ENCODE data around the gene PSMD1. TPM values are rescaled to one million over a fixed set of nuclear protein-coding genes. Genes with fewer than 3 reads are reported as not detected.
"Not testable (repeated sequence)": the region's sequence is repeated elsewhere in the genome, so short reads cannot be mapped to it uniquely, and the experiment has no call there.

Gene PSMD1
- total RNA-seq, 2 experiments from 2014 or later = 141 to 143 TPM

GRCh38 chr2:231163011-231163410 lies 106.3 kb downstream of the PSMD1 start:
- H3K4me3 Mint-ChIP-seq = no peak overlapping the region
- H3K9me3 Mint-ChIP-seq = no peaks in the 10 kb centered on the region
- no peak for DNase-seq
- H3K36me3 Mint-ChIP-seq = peaks cover 39% of the 10 kb centered on the region
- H3K27ac Mint-ChIP-seq = peak overlapping the region; percentile 9
- no peaks in the 10 kb centered on the region for H3K27me3 Mint-ChIP-seq
- H3K4me1 Mint-ChIP-seq = peaks cover 25% of the 10 kb centered on the region

GRCh38 chr2:231163414-231164095 lies 106.9 kb downstream of the PSMD1 start:
- H3K4me3 Mint-ChIP-seq = no peak overlapping the region
- no peaks in the 10 kb centered on the region for H3K9me3 Mint-ChIP-seq
- H3K27me3 Mint-ChIP-seq = no peaks in the 10 kb centered on the region
- DNase-seq = no peak
- H3K36me3 Mint-ChIP-seq = peaks cover 43% of the 10 kb centered on the region
- H3K27ac Mint-ChIP-seq = peak overlapping the region; percentile 9
- peaks cover 30% of the 10 kb centered on the region for H3K4me1 Mint-ChIP-seq

GRCh38 chr2:231167745-231168459 lies 111.2 kb downstream of the PSMD1 start:
- Mint-ChIP-seq H3K27me3 (no peaks in the 10 kb centered on the region), H3K36me3 (peaks cover 37% of the 10 kb centered on the region), H3K4me1 (peaks cover 20% of the 10 kb centered on the region), H3K4me3 (no peak overlapping the region), H3K27ac (peak overlapping the region; percentile 57), H3K9me3 (no peaks in the 10 kb centered on the region)
- DNase-seq = no peak

- H3K4me1 Mint-ChIP-seq = peaks cover 20% of the 10 kb centered on the region
- no peaks in the 10 kb centered on the region for H3K27me3 Mint-ChIP-seq
- H3K36me3 Mint-ChIP-seq = peaks cover 37% of the 10 kb centered on the region
- no peak for DNase-seq
- no peak overlapping the region for H3K4me3 Mint-ChIP-seq
- H3K27ac Mint-ChIP-seq = peak overlapping the region; percentile 57
- H3K9me3 Mint-ChIP-seq = no peaks in the 10 kb centered on the region
Observed at GRCh38 chr2:231168460-231169139, 111.9 kb downstream of the PSMD1 start.

- DNase-seq = no peak
- H3K4me3 Mint-ChIP-seq = no peak overlapping the region
- H3K27me3 Mint-ChIP-seq = no peaks in the 10 kb centered on the region
- peaks cover 20% of the 10 kb centered on the region for H3K4me1 Mint-ChIP-seq
- no peaks in the 10 kb centered on the region for H3K9me3 Mint-ChIP-seq
- H3K36me3 Mint-ChIP-seq = peaks cover 40% of the 10 kb centered on the region
- H3K27ac Mint-ChIP-seq = no peak overlapping the region
Observed at GRCh38 chr2:231169488-231169887, 112.8 kb downstream of the PSMD1 start.

- H3K36me3 Mint-ChIP-seq = peaks cover 45% of the 10 kb centered on the region
- no peaks in the 10 kb centered on the region for H3K27me3 Mint-ChIP-seq
- no peak overlapping the region for H3K27ac Mint-ChIP-seq
- H3K9me3 Mint-ChIP-seq = no peaks in the 10 kb centered on the region
- H3K4me3 Mint-ChIP-seq = no peak overlapping the region
- DNase-seq = no peak
- H3K4me1 Mint-ChIP-seq = peaks cover 20% of the 10 kb centered on the region
Observed at GRCh38 chr2:231170055-231170454, 113.4 kb downstream of the PSMD1 start.

GRCh38 chr2:231172025-231172424 lies 115.4 kb downstream of the PSMD1 start:
- H3K4me1 Mint-ChIP-seq = peaks cover 20% of the 10 kb centered on the region
- H3K36me3 Mint-ChIP-seq = peaks cover 44% of the 10 kb centered on the region
- no peaks in the 10 kb centered on the region for H3K9me3 Mint-ChIP-seq
- H3K27me3 Mint-ChIP-seq = no peaks in the 10 kb centered on the region
- no peak for DNase-seq
- no peak overlapping the region for H3K4me3 Mint-ChIP-seq
- H3K27ac Mint-ChIP-seq = no peak overlapping the region

GRCh38 chr2:231174211-231174651 lies 117.6 kb downstream of the PSMD1 start:
- Mint-ChIP-seq H3K9me3 (no peaks in the 10 kb centered on the region), H3K27me3 (no peaks in the 10 kb centered on the region), H3K27ac (no peak overlapping the region), H3K4me1 (peaks cover 8% of the 10 kb centered on the region), H3K4me3 (no peak overlapping the region), H3K36me3 (peaks cover 28% of the 10 kb centered on the region)
- DNase-seq = no peak

- Mint-ChIP-seq H3K4me3 (no peak overlapping the region), H3K36me3 (peaks cover 27% of the 10 kb centered on the region), H3K4me1 (peaks cover 15% of the 10 kb centered on the region), H3K27ac (no peak overlapping the region), H3K9me3 (no peaks in the 10 kb centered on the region), H3K27me3 (no peaks in the 10 kb centered on the region)
- DNase-seq = no peak
Observed at GRCh38 chr2:231176066-231176465, 119.4 kb downstream of the PSMD1 start.

GRCh38 chr2:231177156-231178025 lies 120.7 kb downstream of the PSMD1 start:
- Mint-ChIP-seq H3K9me3 (no peaks in the 10 kb centered on the region), H3K4me3 (no peak overlapping the region), H3K4me1 (peaks cover 15% of the 10 kb centered on the region), H3K36me3 (peaks cover 24% of the 10 kb centered on the region), H3K27ac (peak overlapping the region; percentile 61), H3K27me3 (no peaks in the 10 kb centered on the region)
- DNase-seq = no peak

GRCh38 chr2:231178805-231179204 lies 122.1 kb downstream of the PSMD1 start:
- H3K4me3 Mint-ChIP-seq, DNase-seq: not testable (repeated sequence)
- H3K4me1 Mint-ChIP-seq = peaks cover 15% of the 10 kb centered on the region

GRCh38 chr2:231181860-231182512 lies 125.3 kb downstream of the PSMD1 start:
- Mint-ChIP-seq H3K27me3 (no peaks in the 10 kb centered on the region), H3K9me3 (no peaks in the 10 kb centered on the region), H3K4me1 (peaks cover 13% of the 10 kb centered on the region)

More at GRCh38 chr2:231178805-231179204, 122.1 kb downstream of the PSMD1 start:
- H3K36me3 Mint-ChIP-seq = peaks cover 21% of the 10 kb centered on the region
- not testable (repeated sequence) for H3K9me3 Mint-ChIP-seq, H3K27me3 Mint-ChIP-seq, H3K27ac Mint-ChIP-seq

GRCh38 chr2:231182513-231182899 lies 125.8 kb downstream of the PSMD1 start:
- Mint-ChIP-seq H3K4me1 (peaks cover 8% of the 10 kb centered on the region), H3K4me3 (no peak overlapping the region), H3K27ac (no peak overlapping the region), H3K27me3 (no peaks in the 10 kb centered on the region), H3K9me3 (no peaks in the 10 kb centered on the region), H3K36me3 (no peaks in the 10 kb centered on the region)
- no peak for DNase-seq

More at GRCh38 chr2:231181860-231182512, 125.3 kb downstream of the PSMD1 start:
- no peak for DNase-seq
- H3K4me3 Mint-ChIP-seq = no peak overlapping the region
- H3K36me3 Mint-ChIP-seq = no peaks in the 10 kb centered on the region
- H3K27ac Mint-ChIP-seq = peak overlapping the region; percentile 11

- Mint-ChIP-seq H3K9me3 (no peaks in the 10 kb centered on the region), H3K4me1 (peaks cover 7% of the 10 kb centered on the region), H3K27me3 (peaks cover 5% of the 10 kb centered on the region), H3K27ac (no peak overlapping the region), H3K4me3 (no peak overlapping the region), H3K36me3 (no peaks in the 10 kb centered on the region)
- no peak for DNase-seq
Observed at GRCh38 chr2:231183851-231184250, 127.2 kb downstream of the PSMD1 start.

Data from activated naive CD8-positive, alpha-beta T cell treated with anti-CD3 and anti-CD28 coated beads for 36 hours (primary cell).